Left renal cortex interstitium (tissue), 4 donors: ENCODE measurements around the gene FBXW5. TPM values are rescaled to one million over a fixed set of nuclear protein-coding genes. Genes with fewer than 3 reads are reported as not detected.

Experiments
- DNase-seq, 4 donors: peaks; one replicate each; pipeline ENCODE4 v3.0.0-alpha.2; 2013; ENCODE audit warnings: low read depth in 4 of 4, low spot score in 2 of 4, missing footprints in 1 of 4
- polyA plus RNA-seq, 4 donors: library from polyadenylated mRNA; unstranded; fragments of 120-200 nt; gene quantifications; one replicate each; pipeline ENCODE4 v1.2.1, GENCODE V29; 2013; ENCODE audit not compliant: insufficient read length in 4 of 4

The FBXW5 gene
- polyA plus RNA-seq, 4 donors: 37.8 to 69.9 (median 60.6) TPM

- DNase-seq: no peak
These were observed 34.5 kb upstream of the FBXW5 start for GRCh38 chr9:136978865-136979544.

- peak in 2 of 4 donors; percentile 34 to 38 for DNase-seq
These were observed 33.7 kb upstream of the FBXW5 start for GRCh38 chr9:136978073-136978864.

- no peak for DNase-seq
These were observed 33.1 kb upstream of the FBXW5 start for GRCh38 chr9:136977649-136978072.

- DNase-seq: no peak
These were observed 32.7 kb upstream of the FBXW5 start, which contains the start of gene PTGDS for GRCh38 chr9:136977223-136977622. Gene PTGDS (plus strand): TSS chr9:136977504. CDS start chr9:136977579, 75 bp downstream.

- DNase-seq: no peak
These were observed 31.1 kb upstream of the FBXW5 start for GRCh38 chr9:136975644-136976043.

- DNase-seq: no peak
These were observed 30.4 kb upstream of the FBXW5 start for GRCh38 chr9:136974817-136975535.

- no peak for DNase-seq
These were observed 29.4 kb upstream of the FBXW5 start for GRCh38 chr9:136973618-136974617.

- DNase-seq: no peak
These were observed 28.2 kb upstream of the FBXW5 start for GRCh38 chr9:136972743-136973142.

- no peak for DNase-seq
These were observed 27.8 kb upstream of the FBXW5 start for GRCh38 chr9:136972335-136972734.

GRCh38 chr9:136971746-136972145, 27.2 kb upstream of the FBXW5 start:
- no peak for DNase-seq

- DNase-seq: no peak
These were observed 25.8 kb upstream of the FBXW5 start for GRCh38 chr9:136970361-136970760.

GRCh38 chr9:136969774-136970173, 25.2 kb upstream of the FBXW5 start:
- DNase-seq: no peak

- DNase-seq: no peak
These were observed 24.6 kb upstream of the FBXW5 start for GRCh38 chr9:136969150-136969549.

GRCh38 chr9:136968333-136969127, 24.0 kb upstream of the FBXW5 start:
- DNase-seq: no peak

- no peak for DNase-seq
These were observed 21.4 kb upstream of the FBXW5 start for GRCh38 chr9:136965771-136966484.

GRCh38 chr9:136964833-136965422, 20.4 kb upstream of the FBXW5 start:
- DNase-seq: no peak

GRCh38 chr9:136964171-136964689, 19.7 kb upstream of the FBXW5 start:
- DNase-seq: no peak

GRCh38 chr9:136963751-136964150, 19.2 kb upstream of the FBXW5 start:
- DNase-seq: no peak
